HG03432 (cell line): Measurements from ENCODE around the gene NKAIN2.
"Not testable (repeated sequence)": the region's sequence is repeated elsewhere in the genome, so short reads cannot be mapped to it uniquely, and the experiment has no call there.

ENCODE experiments used
- ATAC-seq: cut with Tn5 transposase; IDR thresholded peaks from one replicate; pipeline ENCODE4 v1.9.1; 2021; ENCODE audit warnings: mild to moderate bottlenecking, moderate library complexity; ENCODE audit not compliant: unreplicated experiment

Gene NKAIN2

DNA sequence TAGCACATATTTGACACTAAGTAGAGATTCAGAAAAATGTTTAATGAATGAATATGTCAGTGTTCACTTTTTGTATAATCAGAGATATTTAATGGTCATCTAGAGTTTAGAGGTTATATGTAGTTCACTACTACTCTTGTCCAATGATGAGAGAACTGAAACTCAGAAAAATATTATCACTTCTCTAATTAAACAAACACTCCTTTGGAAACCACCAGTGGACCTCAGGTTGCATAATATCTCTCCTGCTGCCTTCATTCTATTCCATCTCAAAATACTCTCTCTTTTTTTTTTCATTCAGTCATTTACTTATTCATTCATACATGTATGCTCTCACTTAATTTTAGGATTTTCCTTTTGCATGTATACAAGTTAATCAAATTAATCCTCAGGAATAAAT is 735.4 kb downstream of the NKAIN2 start:
- ATAC-seq: no peak

- no peak for ATAC-seq
Observed at GRCh38 chr6:124541573-124541972, 737.9 kb downstream of the NKAIN2 start.

DNA sequence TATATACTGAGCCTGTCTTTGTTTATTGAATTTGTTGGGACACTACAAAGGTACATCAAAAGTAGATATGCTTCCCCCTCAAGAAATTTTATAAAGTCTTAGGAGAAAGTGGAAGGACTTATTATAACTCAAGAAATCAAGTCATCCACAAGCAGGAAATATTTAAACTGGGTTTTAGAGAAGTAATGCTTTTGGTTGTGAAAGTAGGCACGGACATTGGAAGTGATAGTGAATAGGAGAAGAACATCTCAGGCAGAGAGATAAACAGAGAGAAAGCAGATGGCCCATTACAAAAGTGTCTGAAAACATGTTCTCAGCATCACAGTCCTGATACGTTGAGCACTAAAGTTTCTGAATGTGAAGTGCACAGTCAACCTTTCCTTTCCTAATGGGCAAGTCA is 742.9 kb downstream of the NKAIN2 start:
- no peak for ATAC-seq

DNA sequence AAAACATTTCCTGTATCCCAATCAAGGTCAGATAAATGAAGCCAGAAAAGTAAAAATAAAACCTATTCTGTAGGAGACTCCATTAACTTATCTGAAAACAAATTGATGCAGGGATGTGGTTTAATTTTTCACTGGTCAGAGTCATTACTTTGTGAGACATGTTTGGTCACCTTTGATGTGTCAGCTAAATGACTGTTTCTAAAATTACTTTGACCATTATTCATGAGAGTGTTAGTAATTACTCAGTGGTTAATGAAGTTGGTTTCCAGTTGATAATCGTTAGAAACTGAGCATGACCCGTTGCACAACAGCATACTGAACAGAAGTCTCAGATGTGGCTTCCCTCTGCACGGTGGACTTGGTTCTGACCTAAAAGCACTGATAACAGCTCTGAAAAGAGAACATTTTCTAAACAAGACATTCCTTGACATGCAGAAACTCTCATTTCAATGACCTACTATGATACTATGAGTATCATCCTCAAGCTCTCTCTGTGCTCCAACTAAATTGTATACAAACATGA is 748.1 kb downstream of the NKAIN2 start:
- no peak for ATAC-seq

- ATAC-seq: no peak
Observed at GRCh38 chr6:124557873-124558272, 754.2 kb downstream of the NKAIN2 start.

DNA sequence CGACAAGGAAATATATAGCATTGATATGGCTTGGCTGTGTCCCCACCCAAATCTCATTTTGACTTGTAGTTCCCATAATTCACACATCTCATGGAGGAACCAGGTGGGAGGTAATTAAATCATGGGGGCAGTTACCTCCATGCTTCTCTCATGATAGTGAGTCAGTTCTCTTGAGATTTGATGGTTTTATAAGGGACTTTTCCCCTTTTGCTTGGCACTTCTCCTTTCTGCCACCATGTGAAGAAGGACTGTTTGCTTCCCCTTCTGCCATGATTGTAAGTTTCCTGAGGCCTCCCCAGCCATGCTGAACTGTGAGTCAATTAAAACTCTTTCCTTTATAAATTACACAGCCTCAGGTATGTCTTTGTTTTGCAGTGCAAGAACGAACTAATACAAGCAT is 756.4 kb downstream of the NKAIN2 start:
- ATAC-seq: not testable (repeated sequence)

- ATAC-seq: no peak
Observed at GRCh38 chr6:124560873-124561567, 757.4 kb downstream of the NKAIN2 start.

GRCh38 chr6:124561635-124562130 is 758.0 kb downstream of the NKAIN2 start:
- no peak for ATAC-seq

GRCh38 chr6:124564125-124564524 is 760.5 kb downstream of the NKAIN2 start:
- ATAC-seq: not testable (repeated sequence)

DNA sequence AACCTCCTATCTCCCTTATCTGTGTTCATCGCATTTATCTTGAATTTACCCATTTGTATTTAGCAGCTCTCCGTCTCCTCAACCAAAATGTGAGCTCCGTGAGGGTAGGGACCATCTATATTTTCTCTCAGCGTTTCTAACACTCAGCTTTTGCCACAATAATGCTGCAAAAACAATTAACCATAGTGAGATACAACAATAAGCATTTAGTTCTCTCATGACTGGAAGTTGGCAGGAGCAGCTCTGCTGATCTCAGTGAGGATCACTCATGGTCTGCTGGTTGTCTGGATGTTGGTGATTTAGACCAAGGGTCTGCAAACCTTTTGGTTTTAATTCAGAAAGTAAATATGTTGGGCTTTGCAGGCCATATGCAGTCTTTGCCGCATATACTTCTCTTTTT is 763.7 kb downstream of the NKAIN2 start:
- ATAC-seq: no peak

GRCh38 chr6:124573953-124574352 is 770.3 kb downstream of the NKAIN2 start:
- ATAC-seq: no peak

- no peak for ATAC-seq
Observed at GRCh38 chr6:124577734-124578281, 774.1 kb downstream of the NKAIN2 start.

- ATAC-seq: no peak
Observed at GRCh38 chr6:124590001-124590400, 786.3 kb downstream of the NKAIN2 start.

DNA sequence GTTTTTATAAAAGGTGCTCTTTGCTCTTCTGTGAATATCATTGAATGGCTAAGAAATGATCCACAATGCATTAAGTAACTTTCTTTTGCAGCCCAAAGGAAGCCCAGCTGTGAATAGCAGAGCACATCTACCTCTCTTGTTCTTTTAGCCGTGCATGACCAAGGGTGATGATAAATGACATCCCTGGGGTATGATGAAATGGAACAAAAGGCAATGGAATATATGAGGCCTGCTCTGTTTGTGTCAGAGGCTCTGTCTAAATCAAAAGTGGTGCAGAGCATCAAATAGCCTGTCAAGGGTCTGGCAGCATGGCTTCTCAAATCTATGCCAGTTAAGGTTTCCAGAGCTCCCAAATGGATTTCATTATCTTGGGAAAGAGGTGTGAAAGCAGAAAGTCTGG is 796.0 kb downstream of the NKAIN2 start:
- ATAC-seq: no peak

GRCh38 chr6:124604719-124605118 is 801.1 kb downstream of the NKAIN2 start:
- no peak for ATAC-seq

- no peak for ATAC-seq
Observed at GRCh38 chr6:124607119-124607627, 803.5 kb downstream of the NKAIN2 start.

GRCh38 chr6:124613031-124613430 is 809.4 kb downstream of the NKAIN2 start:
- no peak for ATAC-seq

GRCh38 chr6:124622351-124622750 is 818.7 kb downstream of the NKAIN2 start:
- no peak for ATAC-seq

DNA sequence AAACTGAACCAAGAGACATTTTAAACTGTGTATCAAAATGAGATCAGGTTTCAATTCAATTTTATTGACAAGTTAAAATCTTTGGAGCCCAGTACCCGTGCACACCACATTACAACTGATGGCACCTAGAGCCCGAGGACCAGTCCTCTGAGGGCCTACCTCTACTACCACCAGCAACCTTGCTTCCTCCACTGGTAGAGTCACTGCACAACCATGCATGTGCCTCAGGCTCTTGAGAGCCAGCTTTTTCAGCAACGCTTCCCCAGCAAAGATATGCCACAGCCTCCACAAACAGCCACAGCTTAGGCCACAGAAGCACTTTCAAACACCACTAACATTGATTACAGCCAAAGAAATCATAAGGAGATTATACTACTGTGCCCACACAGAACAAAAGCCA is 830.0 kb downstream of the NKAIN2 start:
- ATAC-seq: no peak

- no peak for ATAC-seq
Observed at GRCh38 chr6:124640432-124640831, 836.8 kb downstream of the NKAIN2 start.

- no peak for ATAC-seq
Observed at GRCh38 chr6:124655866-124656265, 852.2 kb downstream of the NKAIN2 start.

DNA sequence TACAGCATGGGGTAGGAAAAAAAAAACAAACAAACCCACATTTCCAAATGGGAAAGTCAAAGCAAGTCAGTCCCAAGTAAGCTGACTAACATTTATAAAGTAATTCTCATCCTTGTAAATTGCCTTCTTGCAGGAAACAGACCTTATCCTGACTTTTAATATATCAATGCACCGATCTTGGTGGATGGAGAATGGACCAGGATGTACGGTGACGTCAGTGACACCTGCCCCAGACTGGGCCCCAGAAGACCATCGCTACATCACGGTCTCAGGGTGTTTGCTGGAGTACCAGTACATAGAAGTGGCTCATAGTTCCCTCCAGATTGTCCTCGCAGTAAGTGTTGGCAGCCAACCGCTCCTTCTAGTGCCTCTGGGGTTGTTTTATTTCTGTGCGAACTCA is 854.4 kb downstream of the NKAIN2 start:
- ATAC-seq: no peak
